ENCODE data around the gene MC5R. TPM values are rescaled to one million over a fixed set of nuclear protein-coding genes. Genes with fewer than 3 reads are reported as not detected.

MC5R gene
- not detected in 2 replicates for total RNA-seq (2021)
- not detected for Bru-seq, nascent RNA
- BruChase-seq, experiment 1, labeled RNA remaining after a 2-hour chase: not detected
- BruChase-seq, experiment 2, labeled RNA remaining after a 6-hour chase: not detected
- long read RNA-seq: 0 reads

DNA sequence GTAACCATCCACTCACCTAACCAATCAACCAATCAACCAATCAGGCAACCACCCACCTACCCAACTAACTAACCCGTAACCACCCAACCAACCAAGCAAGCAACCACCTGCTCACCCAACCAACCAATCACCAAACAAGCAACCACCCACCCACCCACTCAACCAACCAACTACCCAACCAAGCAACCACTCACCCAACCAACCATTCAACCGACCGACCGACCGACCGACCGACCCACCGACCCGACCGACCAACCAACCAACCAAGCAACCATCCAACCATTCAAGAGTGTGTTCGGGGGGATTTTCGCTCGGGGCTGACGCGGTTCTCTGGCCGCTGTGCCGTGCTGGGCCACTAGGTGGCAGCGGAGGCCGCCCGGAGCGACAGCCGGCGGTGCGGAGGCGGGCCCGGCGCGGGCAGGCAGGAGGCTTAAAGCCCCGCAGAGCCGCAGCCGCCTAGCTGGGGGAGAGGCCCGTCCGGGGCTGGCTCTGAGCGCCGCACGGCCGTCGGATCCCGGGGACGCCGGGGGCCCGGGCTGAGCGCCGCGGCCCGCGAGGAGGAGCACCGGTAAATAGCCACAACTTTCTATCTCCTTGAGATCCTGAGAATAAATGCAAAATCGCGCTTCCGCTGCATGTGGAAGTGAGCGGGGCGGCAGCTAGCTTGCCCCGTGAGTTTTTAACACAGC, at the start of gene MC5R:
MC5R (plus strand) TSS at position 443 of the 689 bp plus-strand sequence. CDS start 1,617 bp downstream, outside the sequence.
- Histone ChIP-seq H3K9me3 (ENCODE audit: low read depth, low read length, poor library complexity, severe bottlenecking) (no peaks in the 10 kb centered on the region), H3K4me1 (ENCODE audit: insufficient read depth, low read length, poor library complexity, severe bottlenecking) (no peaks in the 10 kb centered on the region), H3K4me3 (ENCODE audit: low read depth, low read length, poor library complexity, severe bottlenecking) (peak within 1 kb of the TSS; percentile 29), H3K27ac (ENCODE audit: low read depth, low read length, poor library complexity, severe bottlenecking) (no peak within 1 kb of the TSS), H3K27me3 (replicated peaks; ENCODE audit: insufficient read depth, low read depth, low read length, poor library complexity) (peaks cover 35% of the 10 kb centered on the region), H3K36me3 (ENCODE audit: insufficient read depth, low read length, poor library complexity, severe bottlenecking) (no peaks in the 10 kb centered on the region)
- no TSS peak for BruUV-seq (replicated peaks)
- ChIA-PET POLR2A (ENCODE audit: low non-redundant PET) (no interaction called here), CTCF (interaction anchor here (1.0 to 1.4 kb wide), 2 partner anchors 11 to 264 kb away, joined by 3 to 5 read pairs; no protein-coding TSS in a partner anchor)
- TF ChIP-seq, protein P1, sequence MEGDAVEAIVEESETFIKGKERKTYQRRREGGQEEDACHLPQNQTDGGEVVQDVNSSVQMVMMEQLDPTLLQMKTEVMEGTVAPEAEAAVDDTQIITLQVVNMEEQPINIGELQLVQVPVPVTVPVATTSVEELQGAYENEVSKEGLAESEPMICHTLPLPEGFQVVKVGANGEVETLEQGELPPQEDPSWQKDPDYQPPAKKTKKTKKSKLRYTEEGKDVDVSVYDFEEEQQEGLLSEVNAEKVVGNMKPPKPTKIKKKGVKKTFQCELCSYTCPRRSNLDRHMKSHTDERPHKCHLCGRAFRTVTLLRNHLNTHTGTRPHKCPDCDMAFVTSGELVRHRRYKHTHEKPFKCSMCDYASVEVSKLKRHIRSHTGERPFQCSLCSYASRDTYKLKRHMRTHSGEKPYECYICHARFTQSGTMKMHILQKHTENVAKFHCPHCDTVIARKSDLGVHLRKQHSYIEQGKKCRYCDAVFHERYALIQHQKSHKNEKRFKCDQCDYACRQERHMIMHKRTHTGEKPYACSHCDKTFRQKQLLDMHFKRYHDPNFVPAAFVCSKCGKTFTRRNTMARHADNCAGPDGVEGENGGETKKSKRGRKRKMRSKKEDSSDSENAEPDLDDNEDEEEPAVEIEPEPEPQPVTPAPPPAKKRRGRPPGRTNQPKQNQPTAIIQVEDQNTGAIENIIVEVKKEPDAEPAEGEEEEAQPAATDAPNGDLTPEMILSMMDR (conservative IDR thresholded peaks at IDR 0.05; ENCODE audit: low read depth, low read length): peak; percentile 91
- TF ChIP-seq EZH2 (IDR thresholded peaks at IDR 0.05; ENCODE audit: borderline replicate concordance, low read depth, low read length, poor library complexity, severe bottlenecking): no peak
- intact Hi-C loops (cut with micrococcal nuclease; ENCODE audit: unreplicated experiment): loop anchor here (1.0 kb wide), 1 partner anchor 262 kb away; no protein-coding TSS in a partner anchor
- DNase-seq (ENCODE audit: low spot score): peak; percentile 74

DNA sequence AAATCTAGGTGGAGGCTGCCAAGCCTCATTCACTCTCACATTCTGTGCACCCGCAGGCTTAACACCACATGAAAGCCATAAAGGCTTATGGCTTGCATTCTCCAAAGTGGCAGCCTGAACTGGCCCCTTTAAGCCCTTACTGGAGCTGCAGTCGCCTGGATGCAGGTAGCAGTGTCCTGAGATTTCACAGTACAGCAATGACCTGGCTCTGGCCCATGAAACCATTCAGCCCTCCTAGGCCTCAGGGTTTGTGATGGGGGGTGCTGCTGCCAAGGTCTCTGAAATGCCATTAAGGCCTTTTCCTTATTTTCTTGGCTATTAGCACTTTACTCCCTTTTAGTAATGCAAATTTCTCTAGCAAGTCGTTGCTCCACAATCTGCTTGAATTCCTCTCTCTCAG, 48.9 kb upstream of the MC5R start:
- no peak overlapping the region for H3K27ac ChIP-seq (ENCODE audit: low read depth, low read length, poor library complexity, severe bottlenecking)
- no peaks in the 10 kb centered on the region for H3K4me1 ChIP-seq (ENCODE audit: insufficient read depth, low read length, poor library complexity, severe bottlenecking)
- ChIA-PET POLR2A (ENCODE audit: low non-redundant PET) (no interaction called here), CTCF (no interaction called here)
- no peaks in the 10 kb centered on the region for H3K9me3 ChIP-seq (ENCODE audit: low read depth, low read length, poor library complexity, severe bottlenecking)
- peaks cover under 1% of the 10 kb centered on the region for H3K27me3 ChIP-seq (replicated peaks; ENCODE audit: insufficient read depth, low read depth, low read length, poor library complexity)
- DNase-seq (ENCODE audit: low spot score): no peak
- TF ChIP-seq, protein P1 (conservative IDR thresholded peaks at IDR 0.05; ENCODE audit: low read depth, low read length): no peak
- TF ChIP-seq EZH2 (IDR thresholded peaks at IDR 0.05; ENCODE audit: borderline replicate concordance, low read depth, low read length, poor library complexity, severe bottlenecking): no peak
- no peaks in the 10 kb centered on the region for H3K36me3 ChIP-seq (ENCODE audit: insufficient read depth, low read length, poor library complexity, severe bottlenecking)
- no peak overlapping the region for H3K4me3 ChIP-seq (ENCODE audit: low read depth, low read length, poor library complexity, severe bottlenecking)
- intact Hi-C loops (cut with micrococcal nuclease; ENCODE audit: unreplicated experiment): no loop called here
- BruUV-seq (replicated peaks): no TSS peak

DNA sequence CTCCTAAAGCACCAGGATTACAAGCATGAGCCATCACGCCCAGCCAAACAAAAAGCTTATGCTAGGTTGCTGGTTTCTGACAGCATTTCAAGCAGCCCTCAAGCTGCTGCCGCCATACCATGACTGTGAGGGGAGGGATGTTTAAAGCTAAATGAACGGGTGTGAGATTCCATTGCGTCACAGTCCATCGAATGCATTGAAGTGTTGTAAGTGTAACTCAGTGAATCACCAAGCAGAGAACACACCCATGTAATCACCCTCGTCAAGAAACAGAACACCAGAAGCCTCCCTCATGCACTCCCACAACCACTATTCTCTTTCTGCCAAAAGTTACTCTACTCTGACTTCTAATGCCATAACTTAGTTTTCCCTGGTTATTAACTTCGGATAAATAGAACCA, 32.8 kb upstream of the MC5R start:
- ChIA-PET CTCF (no interaction called here), POLR2A (ENCODE audit: low non-redundant PET) (no interaction called here)
- TF ChIP-seq, protein P1 (conservative IDR thresholded peaks at IDR 0.05; ENCODE audit: low read depth, low read length): no peak
- TF ChIP-seq EZH2 (IDR thresholded peaks at IDR 0.05; ENCODE audit: borderline replicate concordance, low read depth, low read length, poor library complexity, severe bottlenecking): no peak
- no TSS peak for BruUV-seq (replicated peaks)
- Histone ChIP-seq H3K27me3 (replicated peaks; ENCODE audit: insufficient read depth, low read depth, low read length, poor library complexity) (no peaks in the 10 kb centered on the region), H3K4me1 (ENCODE audit: insufficient read depth, low read length, poor library complexity, severe bottlenecking) (no peaks in the 10 kb centered on the region), H3K27ac (ENCODE audit: low read depth, low read length, poor library complexity, severe bottlenecking) (no peak overlapping the region), H3K36me3 (ENCODE audit: insufficient read depth, low read length, poor library complexity, severe bottlenecking) (no peaks in the 10 kb centered on the region), H3K9me3 (ENCODE audit: low read depth, low read length, poor library complexity, severe bottlenecking) (no peaks in the 10 kb centered on the region), H3K4me3 (ENCODE audit: low read depth, low read length, poor library complexity, severe bottlenecking) (no peak overlapping the region)
- intact Hi-C loops (cut with micrococcal nuclease; ENCODE audit: unreplicated experiment): loop anchor here (5.0 to 10.0 kb wide), 2 partner anchors 46 to 124 kb away; no protein-coding TSS in a partner anchor
- DNase-seq (ENCODE audit: low spot score): no peak
